Activated gamma-delta T cell treated with anti-CD3 and anti-CD28 coated beads, Interleukin-2, amount 50 U/mL, for 16 hours (primary cell): Measurements from ENCODE around the gene SPATA20.

Experiments
- DNase-seq: peaks from one replicate; pipeline ENCODE4 v3.0.0-alpha.2; 2020; ENCODE audit warnings: low read depth

Gene SPATA20

GRCh38 chr17:50602836-50603235, 55.9 kb downstream of the SPATA20 start:
- DNase-seq, result no peak

GRCh38 chr17:50603340-50603739, 56.4 kb downstream of the SPATA20 start:
- no peak for DNase-seq

GRCh38 chr17:50604513-50604912, 57.5 kb downstream of the SPATA20 start:
- DNase-seq, result no peak

GRCh38 chr17:50605429-50605828, 58.5 kb downstream of the SPATA20 start:
- no peak for DNase-seq
